Measurements from ENCODE around the gene CHST3. TPM values are rescaled to one million over a fixed set of nuclear protein-coding genes. Genes with fewer than 3 reads are reported as not detected.
A peak's percentile ranks its signal among the peaks of the same experiment; 100 is the strongest.
"Not testable (repeated sequence)": the region's sequence is repeated elsewhere in the genome, so short reads cannot be mapped to it uniquely, and the experiment has no call there.

Gene CHST3
- total RNA-seq, 2 donors from 2014 or later = 34.9 to 37.7 TPM

DNA sequence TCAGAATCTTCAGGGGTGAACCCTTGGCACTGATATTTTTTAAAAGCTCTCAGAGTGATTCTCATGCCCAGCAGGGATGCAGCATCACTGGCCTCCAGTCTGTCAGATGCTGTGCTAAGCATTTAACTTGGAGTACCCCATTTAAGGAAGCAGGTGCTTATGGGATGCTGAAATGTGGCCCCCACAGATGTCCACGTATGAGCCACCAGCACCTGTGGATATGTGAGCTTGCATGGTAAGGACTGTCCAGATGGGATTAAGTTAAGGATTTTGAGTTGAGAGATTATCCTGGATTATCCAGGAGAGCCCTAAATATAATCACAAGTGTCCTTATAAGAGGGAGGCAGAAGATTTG lies 17.7 kb downstream of the CHST3 start:
- DNase-seq (ENCODE audit: low spot score) = no peak
- intact Hi-C loops (cut with DNase I) = no loop called here

DNA sequence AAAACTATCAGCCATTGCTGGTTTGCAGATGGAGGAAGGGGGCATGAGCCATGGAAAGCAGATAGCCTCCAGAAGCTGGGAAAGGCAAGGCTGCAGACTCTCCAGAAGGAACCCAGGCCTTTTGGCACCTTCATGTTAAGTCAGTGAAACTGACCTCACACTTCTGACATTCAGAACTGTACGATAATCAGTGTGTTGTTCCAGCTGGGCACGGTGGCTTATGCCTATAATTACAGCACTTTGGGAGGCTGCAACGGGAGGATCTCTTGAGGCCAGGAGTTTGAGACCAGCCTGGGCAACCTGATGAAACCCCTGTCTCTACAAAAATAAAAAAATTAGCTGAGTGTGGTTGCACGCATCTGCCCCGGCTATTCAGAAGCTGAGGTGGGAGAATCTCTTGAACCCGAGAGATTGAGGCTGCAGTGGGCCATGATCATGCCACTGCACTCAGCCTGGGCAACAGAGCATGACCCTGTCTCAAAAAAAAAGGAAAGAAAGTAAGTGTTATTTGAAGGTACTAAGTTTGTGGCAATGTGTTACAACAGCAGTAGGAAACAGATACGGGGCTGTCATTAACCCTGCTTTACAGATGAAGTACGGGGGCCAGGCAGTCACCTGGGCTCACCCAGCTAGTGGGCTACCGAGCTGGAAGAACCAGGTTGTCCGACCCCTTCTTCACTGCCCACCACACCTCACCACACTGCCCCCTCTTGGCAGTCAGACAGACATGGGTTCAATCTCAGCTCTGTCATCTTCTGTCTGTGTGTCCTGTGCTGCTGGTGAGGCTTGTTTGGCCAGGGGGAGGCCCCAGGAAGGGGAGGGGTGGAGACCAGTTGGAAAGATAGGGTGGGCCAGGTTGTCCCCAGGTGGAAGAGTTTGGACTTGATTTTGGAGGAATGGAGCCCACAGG lies 18.3 kb downstream of the CHST3 start:
- intact Hi-C loops (cut with DNase I) = no loop called here

DNA sequence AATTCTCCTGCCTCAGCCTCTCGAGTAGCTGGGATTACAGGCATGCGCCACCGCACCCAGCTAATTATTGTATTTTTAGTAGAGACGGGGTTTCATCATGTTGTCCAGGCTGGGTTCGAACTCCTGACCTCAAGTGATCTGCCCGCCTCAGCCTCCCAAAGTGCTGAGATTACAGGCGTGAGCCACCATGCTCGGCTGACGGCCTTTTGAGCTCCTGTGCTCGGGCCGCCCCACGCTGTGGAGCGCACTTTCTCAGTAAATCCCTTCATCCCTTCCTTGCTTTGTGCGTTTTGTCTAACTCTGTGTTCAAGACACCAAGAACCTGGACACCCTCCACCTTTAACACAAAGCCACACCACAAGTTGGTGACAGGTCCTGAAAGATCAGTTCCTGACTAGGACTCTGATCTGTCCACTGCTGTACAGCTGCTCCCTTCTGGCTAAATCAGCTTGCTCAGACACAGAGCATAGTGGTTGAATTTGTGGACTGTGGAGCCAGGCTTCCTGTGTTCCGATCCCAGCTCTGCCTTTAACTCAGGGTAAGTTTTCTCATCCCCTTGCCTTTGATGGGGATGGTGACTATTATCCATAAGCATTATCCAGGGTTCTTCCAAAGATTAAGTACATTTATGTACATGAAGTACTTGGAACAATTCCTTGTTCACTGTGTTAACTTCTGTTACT lies 20.1 kb downstream of the CHST3 start:
- intact Hi-C loops (cut with DNase I) = no loop called here
- DNase-seq (ENCODE audit: low spot score) = peak; percentile 18

More for the DNA sequence above, 18.3 kb downstream of the CHST3 start:
- no peak for DNase-seq (ENCODE audit: low spot score)

DNA sequence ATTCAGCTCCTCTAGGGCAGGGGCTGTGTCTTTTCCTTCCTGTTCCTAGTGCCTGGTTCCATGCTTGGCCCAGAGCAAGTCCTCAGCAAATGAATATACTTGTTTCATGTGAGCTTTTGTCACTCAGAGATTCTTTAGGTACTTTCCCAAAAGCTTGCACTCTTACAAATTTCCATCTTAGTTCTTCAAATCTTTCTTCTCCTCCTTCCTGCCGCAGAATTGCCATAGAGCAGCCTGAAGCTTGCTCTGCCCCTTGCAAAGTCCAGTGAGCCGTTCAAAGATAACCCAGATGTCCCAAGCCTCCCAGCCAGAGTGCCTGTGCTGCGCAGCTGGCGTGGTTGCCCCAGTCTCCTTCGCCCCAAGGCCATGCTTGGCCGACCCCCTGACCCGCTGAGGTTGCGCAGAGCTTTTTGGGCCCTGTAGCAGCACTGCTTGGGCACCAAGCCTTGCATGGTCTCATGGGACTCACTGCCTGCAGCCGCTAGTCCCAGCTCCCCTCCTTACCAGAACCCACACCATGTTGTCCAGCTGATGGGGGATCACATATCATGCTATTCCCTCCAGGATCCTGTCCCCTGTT lies 20.7 kb downstream of the CHST3 start:
- intact Hi-C loops (cut with DNase I) = no loop called here
- DNase-seq (ENCODE audit: low spot score) = peak; percentile 68

DNA sequence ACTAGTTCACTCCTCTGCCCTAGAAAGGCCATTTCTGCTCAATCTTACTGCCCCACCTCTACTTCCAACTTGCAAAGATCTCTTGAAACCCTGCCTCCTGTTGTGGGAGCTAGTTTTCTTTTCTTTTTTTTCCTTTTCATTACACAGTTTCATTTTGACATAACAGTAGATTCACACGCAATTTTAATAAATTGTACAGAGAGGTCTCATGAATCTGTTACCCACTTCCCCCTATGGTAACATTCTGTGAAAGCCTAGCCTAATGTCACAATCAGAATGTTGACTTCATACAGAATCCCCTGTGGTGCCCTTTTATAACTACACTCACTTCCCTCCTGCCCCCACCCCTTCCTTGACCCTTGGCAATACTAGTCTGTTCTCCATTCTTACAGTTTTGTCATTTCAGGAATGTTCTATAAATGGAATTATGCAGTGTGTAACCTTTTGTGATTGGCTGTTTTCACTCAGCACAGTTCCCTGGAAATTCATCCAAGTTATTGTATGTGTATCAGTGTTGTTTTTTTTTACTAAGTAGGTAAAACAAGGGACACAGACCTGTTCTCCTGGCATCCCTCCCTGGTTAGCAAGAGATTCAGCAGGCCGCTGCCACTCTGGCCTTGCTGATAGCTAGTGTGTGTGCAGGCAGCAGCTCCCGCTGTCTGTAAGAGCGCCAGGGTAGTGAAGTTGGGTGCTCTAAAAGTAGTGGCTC lies 21.5 kb downstream of the CHST3 start:
- no peak for DNase-seq (ENCODE audit: low spot score)

DNA sequence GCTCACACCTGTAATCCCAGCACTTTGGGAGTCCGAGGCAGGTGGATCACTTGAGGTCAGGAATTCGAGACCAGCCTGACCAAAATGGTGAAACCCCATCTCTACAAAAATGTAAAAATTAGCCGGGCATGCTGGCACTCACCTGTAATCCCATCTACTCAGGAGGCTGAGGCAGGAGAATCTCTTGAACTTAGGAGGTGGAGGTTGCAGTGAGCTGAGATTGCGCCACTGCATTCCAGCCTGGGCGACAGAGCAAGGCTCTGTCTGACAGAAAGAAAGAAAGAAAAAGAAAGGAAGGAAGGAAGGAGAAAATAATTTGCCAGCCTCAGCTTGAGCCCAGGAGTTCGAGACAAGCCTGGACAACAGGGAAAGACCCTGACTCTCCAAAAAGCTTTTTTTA lies 24.7 kb downstream of the CHST3 start:
- DNase-seq (ENCODE audit: low spot score); intact Hi-C loops (cut with DNase I): not testable (repeated sequence)

More for the DNA sequence above, 21.5 kb downstream of the CHST3 start:
- intact Hi-C loops (cut with DNase I) = no loop called here

DNA sequence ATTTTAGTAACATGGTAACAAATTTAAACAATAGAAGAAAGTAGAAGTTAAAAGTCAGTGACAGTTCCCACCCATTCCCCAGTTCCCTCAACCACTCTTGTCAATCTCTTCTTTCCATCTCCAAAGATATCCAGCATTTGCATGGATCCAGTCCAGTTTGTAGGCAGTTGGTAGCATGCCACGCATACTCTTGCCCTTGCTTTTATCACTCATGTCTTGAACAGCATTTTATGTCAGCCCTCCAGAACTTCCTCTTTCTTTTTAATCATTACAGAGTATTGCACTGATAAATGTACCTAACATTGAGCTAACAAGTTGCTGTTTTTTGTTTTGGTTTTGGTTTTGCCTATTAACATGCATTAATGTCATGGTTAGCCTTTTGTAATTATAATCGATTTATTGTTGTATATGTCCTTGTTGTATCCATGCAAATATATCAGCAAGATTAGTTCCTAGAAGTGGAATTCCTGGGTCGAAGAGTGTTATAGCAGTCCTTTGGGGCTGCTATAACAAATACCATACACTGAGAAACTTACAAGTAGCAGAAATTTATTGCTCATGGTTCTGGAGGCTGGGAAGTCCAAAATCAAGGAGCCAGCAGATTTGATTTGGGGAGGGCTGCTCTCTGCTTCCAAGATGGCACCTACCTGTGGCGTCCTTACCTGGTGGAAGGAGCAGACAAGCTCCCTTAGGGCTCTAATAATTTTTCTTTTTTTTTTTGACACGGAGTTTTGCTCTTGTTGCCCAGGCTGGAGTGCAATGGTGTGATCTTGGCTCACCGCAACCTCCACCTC lies 25.7 kb downstream of the CHST3 start:
- intact Hi-C loops (cut with DNase I) = no loop called here
- DNase-seq (ENCODE audit: low spot score) = no peak

DNA sequence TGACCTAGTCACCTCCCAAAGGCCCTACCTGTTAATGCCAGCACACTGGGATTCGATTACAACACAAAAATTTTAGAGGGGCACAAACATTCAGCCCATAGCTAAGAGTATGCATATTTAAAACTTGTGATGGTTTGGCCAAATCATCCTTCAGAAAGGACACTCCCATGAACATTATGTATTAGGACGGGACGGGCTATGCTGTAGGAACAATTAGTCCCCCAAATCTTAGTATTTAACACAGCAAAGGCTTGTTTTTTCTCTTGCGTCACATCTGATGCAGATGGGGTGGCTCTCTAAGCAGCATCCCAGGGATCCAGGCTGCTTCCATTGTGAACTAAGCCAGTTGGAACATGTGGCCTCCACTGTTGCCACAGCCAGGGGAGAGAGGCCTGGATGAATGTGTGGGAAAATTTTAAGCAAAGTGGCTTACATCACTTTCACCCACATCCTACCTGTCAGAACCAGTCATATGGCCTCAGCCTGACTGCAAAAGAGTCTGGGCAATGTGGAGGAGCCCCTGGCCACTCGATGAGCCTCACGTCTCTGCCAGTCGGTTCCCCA lies 26.6 kb downstream of the CHST3 start:
- intact Hi-C loops (cut with DNase I) = no loop called here
- no peak for DNase-seq (ENCODE audit: low spot score)

DNA sequence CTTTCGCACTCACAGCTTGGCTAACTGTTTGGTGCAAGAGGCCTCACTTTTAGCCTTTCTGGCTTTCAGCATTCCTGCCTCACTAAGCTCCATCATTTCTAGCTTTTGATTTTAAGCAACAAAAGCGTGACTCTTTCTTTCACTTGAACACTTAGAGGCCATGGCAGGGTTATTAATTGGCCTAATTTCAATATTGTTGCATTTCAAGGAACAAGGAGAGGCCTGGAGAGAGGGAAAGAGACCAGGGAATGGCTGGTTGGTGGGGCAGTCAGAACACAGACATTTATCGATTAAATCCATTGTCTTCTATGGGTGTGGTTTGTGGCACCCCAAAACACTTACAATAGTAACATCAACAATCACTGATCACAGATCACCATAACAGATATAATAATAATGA lies 31.3 kb downstream of the CHST3 start:
- intact Hi-C loops (cut with DNase I) = no loop called here
- no peak for DNase-seq (ENCODE audit: low spot score)

DNA sequence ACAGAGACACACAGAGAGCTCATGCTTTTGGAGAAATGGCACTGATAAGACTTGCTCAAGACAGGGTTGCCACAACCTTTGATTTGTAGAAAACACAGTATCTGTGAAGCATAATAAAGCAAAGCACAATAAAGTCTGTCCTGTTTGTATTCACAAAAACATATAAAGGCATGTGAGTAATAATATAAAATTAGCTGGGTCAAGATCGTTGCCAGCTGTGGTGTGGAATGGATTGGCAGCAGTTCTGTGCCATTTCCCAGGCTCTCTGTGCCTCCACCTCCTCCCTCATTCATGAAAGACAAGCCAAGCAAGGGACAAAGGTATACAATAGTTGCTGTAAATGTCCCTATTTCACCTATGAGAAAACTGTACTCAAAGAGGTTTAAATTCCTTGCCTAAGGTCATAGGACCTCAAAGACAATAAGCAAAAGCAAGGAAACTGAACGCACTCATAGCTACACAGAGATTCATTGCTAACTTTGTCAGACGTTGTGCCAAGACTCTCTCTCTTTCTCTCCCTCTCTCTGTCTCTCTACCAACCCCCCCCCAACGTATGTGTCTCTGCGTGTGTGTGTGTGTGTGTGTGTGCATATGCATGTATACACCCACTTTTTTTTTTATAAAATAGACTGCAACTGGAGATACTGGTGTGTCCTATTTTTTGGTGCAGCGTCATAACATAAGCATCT lies 31.8 kb downstream of the CHST3 start:
- intact Hi-C loops (cut with DNase I) = no loop called here
- DNase-seq (ENCODE audit: low spot score) = no peak

DNA sequence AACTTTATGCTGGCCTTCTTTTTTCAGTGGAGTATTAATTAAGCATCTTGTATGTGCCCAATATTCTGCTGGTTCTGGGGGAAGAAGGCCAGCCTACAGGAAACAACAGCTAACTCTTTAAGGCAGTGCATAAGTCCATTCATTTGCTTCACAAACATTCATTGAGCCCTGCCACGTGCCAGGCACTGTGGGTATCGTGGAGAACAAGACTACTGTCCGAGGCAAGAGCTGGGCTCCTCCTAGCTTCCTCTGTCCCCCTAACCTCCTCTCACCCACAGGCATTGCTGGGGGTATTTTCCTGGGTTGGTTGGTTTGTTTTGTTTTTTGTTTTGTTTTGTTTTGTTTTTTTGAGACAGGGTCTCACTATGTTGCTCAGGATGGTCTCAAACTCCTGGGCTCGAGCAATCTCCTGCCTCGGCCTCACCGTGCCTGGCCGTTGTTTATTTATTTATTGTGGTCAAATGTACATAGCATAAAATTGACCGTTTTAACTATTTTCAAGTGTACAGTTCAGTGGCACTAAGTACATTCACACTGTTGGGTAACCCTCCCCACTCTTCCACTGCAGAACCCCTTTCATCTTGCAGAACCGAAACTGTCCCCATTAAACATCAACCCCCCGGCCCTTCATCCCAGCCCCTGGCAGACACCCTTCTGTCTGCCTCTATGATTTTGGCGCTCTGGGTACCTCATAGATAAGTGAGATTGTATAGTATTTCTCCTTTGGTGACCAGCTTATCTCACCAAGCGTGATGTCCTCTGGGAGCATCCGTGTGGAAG lies 32.6 kb downstream of the CHST3 start:
- intact Hi-C loops (cut with DNase I) = no loop called here
- DNase-seq (ENCODE audit: low spot score) = no peak

DNA sequence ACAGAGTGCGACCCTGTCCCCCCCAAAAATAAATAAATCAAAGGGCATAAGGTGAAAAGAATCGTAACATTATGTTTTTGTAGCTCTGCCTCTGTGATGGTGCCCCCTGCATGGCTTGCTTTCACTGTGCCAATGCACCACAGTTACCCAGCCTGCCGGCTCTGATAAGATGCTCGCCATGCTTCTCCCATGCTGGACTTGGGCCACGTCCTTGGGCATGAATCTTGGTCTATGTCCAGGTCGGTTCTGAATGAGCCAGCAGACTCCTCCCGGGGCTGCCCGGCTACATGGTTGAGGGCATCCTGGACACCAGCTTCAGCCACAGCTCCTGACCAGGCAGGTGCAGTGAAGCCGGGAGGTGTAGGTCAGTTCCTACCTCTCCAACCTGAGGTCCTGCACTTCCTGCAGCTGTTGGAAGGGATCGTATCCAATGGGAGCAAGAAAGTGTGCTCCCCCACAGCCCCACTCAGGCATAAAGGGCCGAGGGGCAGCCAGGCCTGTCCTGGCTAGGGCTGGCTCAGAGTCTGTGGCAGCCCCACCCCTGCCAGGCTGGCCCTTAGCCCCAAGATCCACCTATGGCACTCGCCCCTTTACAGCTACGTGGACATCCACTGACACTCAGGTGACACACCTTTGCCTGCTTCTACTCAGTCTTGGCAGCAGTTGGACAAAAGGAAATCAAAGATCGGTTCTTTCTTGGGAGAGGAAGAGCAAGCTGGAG lies 34.1 kb downstream of the CHST3 start:
- no peak for DNase-seq (ENCODE audit: low spot score)
- intact Hi-C loops (cut with DNase I) = no loop called here

DNA sequence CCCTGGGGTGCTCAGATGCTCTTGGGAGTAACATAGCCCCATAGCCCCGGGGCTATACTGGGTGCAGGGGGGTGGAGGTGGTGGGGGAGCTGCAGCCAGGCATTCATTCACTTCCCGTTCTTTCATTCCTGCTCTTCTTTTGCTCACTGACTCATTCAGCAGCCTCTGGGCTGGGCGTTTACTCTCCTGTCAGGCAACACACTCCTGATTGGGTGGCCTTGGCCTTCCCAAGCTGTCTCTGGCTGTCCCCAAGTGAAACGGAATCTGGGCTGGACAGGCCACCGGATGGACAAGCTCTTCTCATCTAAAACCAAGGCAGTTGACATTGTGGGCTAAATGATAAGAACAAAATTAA lies 34.6 kb downstream of the CHST3 start:
- intact Hi-C loops (cut with DNase I) = no loop called here
- no peak for DNase-seq (ENCODE audit: low spot score)

DNA sequence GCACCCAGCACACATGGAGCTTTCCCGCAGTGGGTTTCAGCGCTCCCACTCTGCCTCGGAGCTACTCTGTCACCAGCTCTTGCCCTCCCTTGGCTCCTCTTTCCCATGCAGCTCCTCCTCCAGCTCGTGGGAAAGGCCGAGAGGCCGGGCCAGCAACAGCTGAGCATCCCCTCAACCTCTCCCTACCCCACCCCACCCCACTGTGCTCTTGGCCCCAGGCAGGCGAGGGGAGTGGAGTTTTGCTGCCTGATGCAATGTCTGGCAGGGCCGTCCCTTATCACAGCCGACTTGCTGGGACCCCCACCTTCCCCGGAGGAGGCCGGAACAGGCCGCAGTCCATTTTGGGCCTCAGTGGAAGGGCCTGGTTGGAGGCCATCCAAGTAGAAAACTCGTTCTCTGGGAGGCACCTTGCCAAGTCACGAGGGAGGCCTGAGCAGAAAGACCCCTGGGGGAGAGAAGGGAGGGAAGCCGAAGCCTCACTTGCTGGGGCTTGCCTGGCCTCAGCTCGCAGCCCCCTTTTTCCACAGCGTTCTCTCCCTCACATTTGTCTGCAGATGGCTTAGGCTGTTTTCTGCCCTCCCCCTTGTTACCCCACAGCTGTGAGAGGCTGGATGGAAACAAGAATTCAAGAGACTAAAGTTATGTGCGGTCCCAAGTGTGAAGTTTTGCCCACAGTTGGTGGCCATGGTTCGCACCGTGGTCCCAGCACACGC lies 35.3 kb downstream of the CHST3 start:
- peak; percentile 91 for DNase-seq (ENCODE audit: low spot score)
- intact Hi-C loops (cut with DNase I) = loop anchor here in 1 of 2 donors (5.0 kb wide), 1 partner anchor 32 kb away; no protein-coding TSS in a partner anchor

DNA sequence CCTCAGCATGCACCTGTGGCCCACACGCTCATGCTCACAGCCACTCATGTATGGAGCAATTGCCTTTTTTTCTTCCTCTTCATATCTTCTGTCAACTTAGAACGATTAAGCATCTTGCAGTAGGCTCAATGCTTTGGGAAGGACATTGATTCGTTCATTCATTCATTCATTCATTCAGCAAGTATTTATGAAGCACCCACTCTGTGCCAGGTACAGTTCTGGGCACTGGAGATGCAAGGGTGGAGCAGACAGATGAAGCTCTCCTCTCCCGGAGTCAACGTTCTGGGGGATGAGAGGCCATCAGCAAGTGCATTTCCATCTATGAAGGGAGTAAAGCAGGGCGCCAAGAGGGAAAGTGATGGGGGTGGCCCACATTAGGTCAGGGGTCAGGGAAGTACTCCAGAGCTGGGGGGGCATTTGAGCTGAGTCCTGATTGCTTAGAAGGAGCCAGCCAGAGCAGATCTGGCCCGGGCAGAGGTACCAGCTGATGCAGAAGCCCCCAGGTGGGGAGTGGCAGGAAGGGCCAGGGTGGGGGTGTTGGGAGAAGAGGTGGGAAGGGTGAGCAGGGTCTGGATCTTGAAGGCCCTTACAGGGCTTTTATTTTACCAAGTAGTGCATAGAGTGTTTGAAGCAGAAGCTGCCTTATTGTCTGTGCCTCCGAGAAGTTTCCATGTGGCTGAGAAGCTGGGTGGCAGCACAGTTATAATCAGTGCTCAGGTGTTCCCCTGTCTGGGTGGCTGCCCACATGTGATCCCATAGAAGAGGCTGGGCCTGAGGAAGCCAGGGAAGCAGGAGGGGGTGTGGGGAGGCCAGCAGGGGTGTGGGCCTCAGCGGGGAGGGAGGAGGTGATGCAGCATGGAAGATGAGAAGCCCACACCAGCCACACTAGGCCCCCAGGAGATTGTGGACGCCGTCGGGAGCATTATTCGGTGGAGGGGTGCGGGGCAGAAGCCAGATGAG lies 36.2 kb downstream of the CHST3 start:
- DNase-seq (ENCODE audit: low spot score) = no peak
- intact Hi-C loops (cut with DNase I) = loop anchor here in 1 of 2 donors (5.0 kb wide), 1 partner anchor 33 kb away; no protein-coding TSS in a partner anchor

Measured in posterior vena cava (tissue), 2 donors.